ENCODE measurements around the gene FERD3L. TPM values are rescaled to one million over a fixed set of nuclear protein-coding genes. Genes with fewer than 3 reads are reported as not detected.

FERD3L gene
- total RNA-seq, 4 donors from 2014 or later: not detected

GRCh38 chr7:19113855-19114550, 31.2 kb downstream of the FERD3L start:
- Histone ChIP-seq H3K9me3 (no peaks in the 10 kb centered on the region), H3K27ac (replicated peaks in 1 of 4) (peak overlapping the region in 3 of 4 donors; percentile 22 to 84 (median 83)), H3K36me3 (no peaks in the 10 kb centered on the region), H3K27me3 (peaks cover 0 to 86% (median 11%) of the 10 kb centered on the region in 4 donors), H3K4me1 (peaks cover 16 to 50% (median 49%) of the 10 kb centered on the region in 4 donors), H3K4me3 (peak overlapping the region; percentile 0 to 89 (median 68))
- intact Hi-C loops (cut with DNase I): no loop called here
- WGBS: 41% methylated on average over 3 of the region's 3 CpGs
- no peak for DNase-seq (ENCODE audit: extremely low spot score)
- no peak for TF ChIP-seq POLR2AphosphoS5 (IDR thresholded peaks at IDR 0.05)
- TF ChIP-seq POLR2A (IDR thresholded peaks at IDR 0.05; ENCODE audit: low read depth): no peak
- no peak for TF ChIP-seq EP300 (IDR thresholded peaks at IDR 0.05)
- TF ChIP-seq CTCF (IDR thresholded peaks at IDR 0.05): no peak

DNA sequence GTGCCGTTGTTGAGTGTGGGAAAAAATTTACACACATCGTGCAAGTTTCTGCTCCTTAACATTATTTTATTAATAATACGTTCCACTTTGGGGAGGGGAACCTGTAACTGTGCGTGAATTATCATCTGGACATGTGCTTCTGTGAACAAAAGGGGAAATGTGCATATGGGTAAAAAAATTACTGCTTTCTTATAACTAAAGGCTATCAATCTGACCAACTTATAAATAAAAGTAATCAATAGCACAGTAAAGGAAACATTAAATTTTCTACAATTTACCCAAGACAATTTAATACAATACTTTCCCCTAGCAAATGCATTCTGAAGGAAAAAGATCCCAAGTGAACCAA, 32.2 kb downstream of the FERD3L start:
- no peak for DNase-seq (ENCODE audit: extremely low spot score)
- intact Hi-C loops (cut with DNase I): no loop called here
- peak overlapping the region; percentile 36 to 55 (median 46) for H3K4me3 ChIP-seq
- H3K27ac ChIP-seq (replicated peaks in 1 of 4): peak overlapping the region; percentile 77 to 84 (median 80)
- TF ChIP-seq POLR2A (IDR thresholded peaks at IDR 0.05; ENCODE audit: low read depth): no peak
- no peak for TF ChIP-seq EP300 (IDR thresholded peaks at IDR 0.05)
- TF ChIP-seq POLR2AphosphoS5 (IDR thresholded peaks at IDR 0.05): no peak
- no peak for TF ChIP-seq CTCF (IDR thresholded peaks at IDR 0.05)
- H3K9me3 ChIP-seq: no peaks in the 10 kb centered on the region
- 64% methylated on average over 4 of the region's 4 CpGs for WGBS
- H3K36me3 ChIP-seq: no peaks in the 10 kb centered on the region
- peaks cover 12 to 52% (median 48%) of the 10 kb centered on the region in 4 donors for H3K4me1 ChIP-seq
- H3K27me3 ChIP-seq: peaks cover 0 to 83% (median 7%) of the 10 kb centered on the region in 4 donors

GRCh38 chr7:19112274-19113001, 32.8 kb downstream of the FERD3L start:
- no peaks in the 10 kb centered on the region for H3K36me3 ChIP-seq
- peaks cover 0 to 83% (median 4%) of the 10 kb centered on the region in 4 donors for H3K27me3 ChIP-seq
- no peak for DNase-seq (ENCODE audit: extremely low spot score)
- H3K27ac ChIP-seq (replicated peaks in 1 of 4): peak overlapping the region; percentile 77 to 84 (median 80)
- H3K4me1 ChIP-seq: peaks cover 13 to 51% (median 48%) of the 10 kb centered on the region in 4 donors
- no peaks in the 10 kb centered on the region for H3K9me3 ChIP-seq
- TF ChIP-seq POLR2AphosphoS5 (IDR thresholded peaks at IDR 0.05) (no peak), EP300 (IDR thresholded peaks at IDR 0.05) (no peak), CTCF (IDR thresholded peaks at IDR 0.05) (no peak), POLR2A (IDR thresholded peaks at IDR 0.05; ENCODE audit: low read depth) (no peak)
- WGBS: 48% methylated on average over 29 of the region's 42 CpGs
- intact Hi-C loops (cut with DNase I): no loop called here
- H3K4me3 ChIP-seq: peak overlapping the region; percentile 36 to 55 (median 46)

- no peaks in the 10 kb centered on the region for H3K9me3 ChIP-seq
- H3K27ac ChIP-seq (replicated peaks in 1 of 4): peak overlapping the region; percentile 77 to 84 (median 80)
- WGBS: 57% methylated on average over 15 of the region's 15 CpGs
- H3K4me3 ChIP-seq: peak overlapping the region; percentile 36 to 55 (median 46)
- TF ChIP-seq EP300 (IDR thresholded peaks at IDR 0.05): no peak
- TF ChIP-seq POLR2A (IDR thresholded peaks at IDR 0.05; ENCODE audit: low read depth): no peak
- TF ChIP-seq CTCF (IDR thresholded peaks at IDR 0.05): no peak
- no peak for TF ChIP-seq POLR2AphosphoS5 (IDR thresholded peaks at IDR 0.05)
- no peaks in the 10 kb centered on the region for H3K36me3 ChIP-seq
- peaks cover 0 to 84% (median 8%) of the 10 kb centered on the region in 4 donors for H3K27me3 ChIP-seq
- intact Hi-C loops (cut with DNase I): no loop called here
- no peak for DNase-seq (ENCODE audit: extremely low spot score)
- H3K4me1 ChIP-seq: peaks cover 21 to 56% (median 50%) of the 10 kb centered on the region in 4 donors
Measured at GRCh38 chr7:19111474-19112273, 33.5 kb downstream of the FERD3L start.
